H1 (cell line): ENCODE results near the gene STRN4. TPM values are rescaled to one million over a fixed set of nuclear protein-coding genes. Genes with fewer than 3 reads are reported as not detected.

Experiments used
- microRNA counts: library from miRNA; unstranded; fragments of <30 nt; microRNA quantifications from one replicate; lab custom pipeline; 2015
- microRNA-seq, 2 experiments: library from miRNA; unstranded; fragments of <30 nt; microRNA quantifications; one replicate each; pipeline versions ENCODE4 to v1.2.0, GENCODE V29; 2016 to 2020; ENCODE audit warnings: borderline microRNAs expressed in 2 of 2, borderline number of aligned reads in 2 of 2, borderline replicate concordance in 1 of 2
- polyA plus RNA-seq, 7 experiments: library from polyadenylated mRNA; depleted of rRNA in 3 of 7; stranded (reverse) in 5 of 7; unstranded in 2 of 7; fragments of >200 nt in 5 of 7; fragments of 200-250 nt in 2 of 7; gene quantifications; 1 replicate in 5 of 7; 2 replicates in 1 of 7; 4 replicates in 1 of 7; pipeline versions ENCODE4 v1.2.1 to v1.2.3, GENCODE V29; 2011 to 2013; ENCODE audit warnings: missing spikeins in 2 of 7, mixed read lengths in 2 of 7
- small RNA-seq: library from polyadenylated mRNA; stranded (forward); fragments of <200 nt; extraction: miRNeasy Mini kit (QIAGEN cat#:217004); gene quantifications from one replicate; pipeline ENCODE3, GENCODE V24; 2013; ENCODE audit not compliant: insufficient read depth
- total RNA-seq: library from RNA; stranded (reverse); fragmentation: NEBNext Ultra II Directional; extraction: Animal tissue kit (Norgen Biotek cat#: 25700); gene quantifications from 2 replicates; pipeline ENCODE4 v1.2.1, GENCODE V29; 2021

The STRN4 gene
- total and polyA plus RNA-seq, 2 of the 8 experiments (the other 6 are each of a cell fraction or from before 2014, with no cell fraction given): 120 to 187 TPM

MicroRNAs within 50 kb of the gene (microRNA counts, 767-probe panel; counts per million panel counts)
- 879 counts per million, percentile 95 among the panel's probes with 10 or more counts for microRNA hsa-miR-320e (lab: Ali Mortazavi, UCI)

Small RNA genes within 50 kb of the gene (microRNA-seq; reads per million reads assigned to microRNA genes)
- 0 to 0.46 reads per million in 2 experiments for gene MIR320E

Small RNA genes within 50 kb of the gene (small RNA-seq; reads per million reads assigned to genes)
- 0.51 reads per million for gene MIR320E
- gene RF00019: not detected
- not detected for gene RN7SL364P

Other genes with a start within 250 kb of the STRN4 start
- gene CALM3, start 145.1 kb downstream of the STRN4 start, total RNA-seq: 318 and 326 TPM in 2 replicates
- gene CALM3, start 145.1 kb downstream of the STRN4 start, polyA plus RNA-seq (2011; rRNA removed): 315 and 405 TPM in 2 replicates
- not detected in 2 replicates for gene PTGIR, start 121.4 kb downstream of the STRN4 start, total RNA-seq
- 0.15 and 0.19 TPM in 2 replicates for gene PTGIR, start 121.4 kb downstream of the STRN4 start, polyA plus RNA-seq (2011; rRNA removed)
- not detected in 2 replicates for gene GNG8, start 110.2 kb downstream of the STRN4 start, total RNA-seq
- not detected in 2 replicates for gene GNG8, start 110.2 kb downstream of the STRN4 start, polyA plus RNA-seq (2011; rRNA removed)
- 1.5 and 2.0 TPM in 2 replicates for gene DACT3, start 85.3 kb downstream of the STRN4 start, total RNA-seq
- 1.8 and 1.9 TPM in 2 replicates for gene DACT3, start 85.3 kb downstream of the STRN4 start, polyA plus RNA-seq (2011; rRNA removed)
- gene PRKD2, start 29.3 kb downstream of the STRN4 start, total RNA-seq: 63.8 and 73.1 TPM in 2 replicates
- 24.4 and 34.9 TPM in 2 replicates for gene PRKD2, start 29.3 kb downstream of the STRN4 start, polyA plus RNA-seq (2011; rRNA removed)
- gene FKRP, start 393 bp downstream of the STRN4 start, total RNA-seq: 24.4 and 24.8 TPM in 2 replicates
- gene FKRP, start 393 bp downstream of the STRN4 start, polyA plus RNA-seq (2011; rRNA removed): 17.1 and 29.1 TPM in 2 replicates
- gene SLC1A5, start 42.1 kb upstream of the STRN4 start, total RNA-seq: 290 and 291 TPM in 2 replicates
- 351 and 475 TPM in 2 replicates for gene SLC1A5, start 42.1 kb upstream of the STRN4 start, polyA plus RNA-seq (2011; rRNA removed)
- gene AP2S1, start 104.4 kb upstream of the STRN4 start, total RNA-seq: 195 and 205 TPM in 2 replicates
- 211 and 314 TPM in 2 replicates for gene AP2S1, start 104.4 kb upstream of the STRN4 start, polyA plus RNA-seq (2011; rRNA removed)
- 62.2 and 64.5 TPM in 2 replicates for gene ARHGAP35, start 114.5 kb upstream of the STRN4 start, total RNA-seq
- 29.7 and 32.0 TPM in 2 replicates for gene ARHGAP35, start 114.5 kb upstream of the STRN4 start, polyA plus RNA-seq (2011; rRNA removed)